ENCODE data around the gene CYTH2.
A peak's percentile ranks its signal among the peaks of the same experiment; 100 is the strongest.

GRCh38 chr19:48443256-48443655, 25.9 kb upstream of the CYTH2 start:
- TF ChIP-seq CTCF (IDR thresholded peaks at IDR 0.05; ENCODE audit: insufficient read depth, low read depth, low read length) (no peak), EZH2 (IDR thresholded peaks at IDR 0.05; ENCODE audit: insufficient read depth, low read length) (peak; percentile 54)

Measured in astrocyte (in vitro differentiated cells and primary cell).